Measurements from ENCODE around the gene FAM124A. TPM values are rescaled to one million over a fixed set of nuclear protein-coding genes. Genes with fewer than 3 reads are reported as not detected.

Gene FAM124A
- total and polyA plus RNA-seq, 2 of the 8 experiments (the other 6 are each of a cell fraction or from before 2014, with no cell fraction given) = 40.7 to 49.9 TPM

GRCh38 chr13:51192348-51192747 lies 29.9 kb upstream of the FAM124A start:
- H3K56ac ChIP-seq (replicated peaks; ENCODE audit: insufficient read length, low read depth, low read length) = no peak overlapping the region
- peaks cover 0 to 7% (median 2%) of the 10 kb centered on the region in 4 experiments; a peak in 2 of 8 replicates for H3K36me3 ChIP-seq (ENCODE audit: control insufficient read depth in 2 of 4, insufficient read depth in 4 of 4, low read length in 3 of 4)
- H3K27ac ChIP-seq (ENCODE audit: low read depth, low read length) = no peak overlapping the region
- no peak overlapping the region for H4K8ac ChIP-seq (ENCODE audit: extremely low read depth, insufficient read depth, low read length)
- no peaks in the 10 kb centered on the region for H3K79me1 ChIP-seq (ENCODE audit: low read depth, low read length)
- CTCF ChIA-PET (ENCODE audit: partially characterized antibody) = interaction anchor here (2.5 kb wide), 2 partner anchors 67 to 94 kb away, joined by 7 to 14 read pairs; no protein-coding TSS in a partner anchor
- H3K14ac ChIP-seq (ENCODE audit: insufficient read length) = no peak overlapping the region
- H2AK5ac ChIP-seq (ENCODE audit: low read depth, low read length) = no peak overlapping the region
- FAIRE-seq (no peak), DNase-seq (ENCODE audit: low read depth in 1 of 2, low spot score in 2 of 2) (peak in 1 of 2 experiments; percentile 20)
- POLR2A ChIA-PET (ENCODE audit: partially characterized antibody) = interaction anchor here (1.6 to 10.8 kb wide), 3 partner anchors 10 to 18 kb away, joined by 3 to 183 read pairs (median 6); no protein-coding TSS in a partner anchor
- no peak overlapping the region for H2BK20ac ChIP-seq (ENCODE audit: low read length)
- H3K4me1 ChIP-seq (replicated peaks in 1 of 4; ENCODE audit: control insufficient read depth in 3 of 4, insufficient read depth in 4 of 4, low read length in 3 of 4) = no peaks in the 10 kb centered on the region
- H3K27me3 ChIP-seq (replicated peaks in 1 of 4; ENCODE audit: control insufficient read depth in 3 of 4, extremely low read depth in 1 of 4, insufficient read depth in 3 of 4, low read length in 3 of 4) = peaks cover 0 to 2% (median 0%) of the 10 kb centered on the region in 4 experiments; a peak in 2 of 7 replicates
- H4K91ac ChIP-seq (replicated peaks; ENCODE audit: insufficient read length, low read length) = no peak overlapping the region
- H3K23ac ChIP-seq (ENCODE audit: insufficient read length) = no peak overlapping the region
- H4K20me1 ChIP-seq (replicated peaks in 1 of 2; ENCODE audit: control insufficient read depth in 1 of 2, insufficient read depth in 2 of 2, low read length in 2 of 2) = no peaks in the 10 kb centered on the region
- H3K4me3 ChIP-seq (ENCODE audit: extremely low read depth in 1 of 4, insufficient read depth in 2 of 4, low read depth in 3 of 4, low read length in 4 of 4) = no peak overlapping the region
- no peak overlapping the region for H3K18ac ChIP-seq (ENCODE audit: extremely low read depth, low read length)
- H2BK15ac ChIP-seq (ENCODE audit: low read length) = no peak overlapping the region
- H2AFZ ChIP-seq (ENCODE audit: low read length) = no peak overlapping the region
- H3K9ac ChIP-seq (replicated peaks in 1 of 4; ENCODE audit: extremely low read depth in 1 of 4, low read depth in 3 of 4, low read length in 3 of 4) = no peak overlapping the region
- H2BK12ac ChIP-seq (ENCODE audit: low read depth, low read length) = no peak overlapping the region
- no peaks in the 10 kb centered on the region; the same call in 1 of the 2 replicates for H3K23me2 ChIP-seq (ENCODE audit: low read depth, low read length)
- no peaks in the 10 kb centered on the region for H3K9me3 ChIP-seq (ENCODE audit: insufficient read depth in 2 of 2, low read depth in 1 of 2, low read length in 1 of 2)
- H3K4me2 ChIP-seq (ENCODE audit: insufficient read depth in 1 of 2, low read depth in 2 of 2, low read length in 2 of 2) = no peak overlapping the region
- H2BK120ac ChIP-seq (replicated peaks; ENCODE audit: low read depth, low read length) = no peak overlapping the region
- 70% methylated on average over 1 of the region's 1 CpG; no CpG with 5 or more reads in 1 of the 2 experiments for WGBS, 2 experiments (ENCODE audit: extremely low coverage in 1 of 2, insufficient coverage in 1 of 2, insufficient read length in 1 of 2, insufficient replicate concordance in 2 of 2, low coverage in 1 of 2, low lambda C conversion rate in 2 of 2, missing lambda C conversion rate in 1 of 2)
- no peak overlapping the region for H2BK5ac ChIP-seq (ENCODE audit: low read depth, low read length)
- no peak overlapping the region for H3K4ac ChIP-seq (replicated peaks; ENCODE audit: insufficient read length, low read depth, low read length)
- H4K5ac ChIP-seq (ENCODE audit: insufficient read length, low read depth, low read length) = no peak overlapping the region
- no peaks in the 10 kb centered on the region for H3K79me2 ChIP-seq (ENCODE audit: control insufficient read depth in 1 of 2, insufficient read depth in 2 of 2, low read length in 2 of 2)
- no peak for TF ChIP-seq RBBP5 (IDR thresholded peaks at IDR 0.05; ENCODE audit: borderline replicate concordance, low read depth, low read length)
- TF ChIP-seq SIX5 (IDR thresholded peaks at IDR 0.05; ENCODE audit: low read depth, low read length) = no peak
- no peak for TF ChIP-seq NRF1 (IDR thresholded peaks at IDR 0.05; ENCODE audit: low read depth, low read length)
- TF ChIP-seq EZH2 (IDR thresholded peaks at IDR 0.05; ENCODE audit: low read depth, low read length, severe bottlenecking) = no peak
- TF ChIP-seq YY1 (IDR thresholded peaks at IDR 0.05; ENCODE audit: low read depth, low read length) = no peak
- TF ChIP-seq CREB1 (IDR thresholded peaks at IDR 0.05) = no peak
- TF ChIP-seq SIRT6 (IDR thresholded peaks at IDR 0.05; ENCODE audit: low read length) = no peak
- TF ChIP-seq KDM1A (IDR thresholded peaks at IDR 0.05; ENCODE audit: borderline replicate concordance, low read length) = no peak
- no peak for TF ChIP-seq FOSL1 (IDR thresholded peaks at IDR 0.05; ENCODE audit: insufficient read depth, low read depth, low read length)
- no peak for TF ChIP-seq E2F6 (IDR thresholded peaks at IDR 0.05)

Measured in H1 (cell line).